T-helper 1 cell (primary cell): ENCODE measurements around the gene FASTKD3.

Source experiments
- DNase-seq, 5 donors: peaks; one replicate each; pipeline ENCODE4 v3.0.0-alpha.2; 2012 to 2020

Gene FASTKD3

GRCh38 chr5:7849681-7850394, 19.0 kb downstream of the FASTKD3 start:
- DNase-seq: peak in 2 of 5 donors; percentile 7 to 16

GRCh38 chr5:7848296-7848695, 20.5 kb downstream of the FASTKD3 start:
- DNase-seq: no peak

- DNase-seq: no peak
Measured at GRCh38 chr5:7846327-7846726, 22.5 kb downstream of the FASTKD3 start.

- no peak for DNase-seq
Measured at GRCh38 chr5:7845557-7845956, 23.3 kb downstream of the FASTKD3 start.

GRCh38 chr5:7844901-7845300, 23.9 kb downstream of the FASTKD3 start:
- no peak for DNase-seq

- no peak for DNase-seq
Measured at GRCh38 chr5:7842531-7842930, 26.3 kb downstream of the FASTKD3 start.

- no peak for DNase-seq
Measured at GRCh38 chr5:7837403-7837802, 31.4 kb downstream of the FASTKD3 start.

GRCh38 chr5:7834982-7835381, 33.8 kb downstream of the FASTKD3 start:
- no peak for DNase-seq

GRCh38 chr5:7828269-7828668, 40.6 kb downstream of the FASTKD3 start:
- DNase-seq: no peak

GRCh38 chr5:7827610-7828009, 41.2 kb downstream of the FASTKD3 start:
- no peak for DNase-seq

- no peak for DNase-seq
Measured at GRCh38 chr5:7825630-7826029, 43.2 kb downstream of the FASTKD3 start.

GRCh38 chr5:7824995-7825394, 43.8 kb downstream of the FASTKD3 start:
- no peak for DNase-seq

GRCh38 chr5:7823594-7823993, 45.2 kb downstream of the FASTKD3 start:
- DNase-seq: no peak

GRCh38 chr5:7822449-7822848, 46.4 kb downstream of the FASTKD3 start:
- no peak for DNase-seq

GRCh38 chr5:7816535-7816901, 52.3 kb downstream of the FASTKD3 start:
- DNase-seq: no peak

- peak; percentile 17 to 43 (median 37) for DNase-seq
Measured at GRCh38 chr5:7815892-7816534, 52.8 kb downstream of the FASTKD3 start.

- no peak for DNase-seq
Measured at GRCh38 chr5:7814816-7815215, 54.0 kb downstream of the FASTKD3 start.

GRCh38 chr5:7813576-7813975, 55.3 kb downstream of the FASTKD3 start:
- DNase-seq: no peak

- DNase-seq: no peak
Measured at GRCh38 chr5:7813007-7813406, 55.8 kb downstream of the FASTKD3 start.

- no peak for DNase-seq
Measured at GRCh38 chr5:7811715-7812114, 57.1 kb downstream of the FASTKD3 start.
